Adrenal gland (tissue), 12 donors: Measurements from ENCODE around the gene CHD1L. TPM values are rescaled to one million over a fixed set of nuclear protein-coding genes. Genes with fewer than 3 reads are reported as not detected.

Experiments
- DNase-seq, 7 donors: peaks; one replicate each; pipeline ENCODE4 v3.0.0-alpha.2; 2019 to 2020
- H3K27ac ChIP-seq, 5 donors: fragments of 200-600 bp; sonication (generic) in 4 of 5; 1 replicate in 3 of 5; 2 replicates in 2 of 5; pipeline versions ENCODE4 v1.5.1 to v1.8.0; 2016 to 2020; ENCODE audit warnings: mild to moderate bottlenecking in 1 of 5
- H3K27me3 ChIP-seq: fragments of 200-600 bp; 2 replicates; pipeline ENCODE4 v1.8.0; 2021
- H3K36me3 ChIP-seq, 2 donors: fragments of 200-600 bp; replicated peaks in 1 of 2; 1 replicate in 1 of 2; 2 replicates in 1 of 2; pipeline versions ENCODE4 v1.5.1 to v1.8.0; 2018 to 2022
- H3K4me1 ChIP-seq, 2 donors: fragments of 200-600 bp; replicated peaks in 1 of 2; 1 replicate in 1 of 2; 2 replicates in 1 of 2; pipeline versions ENCODE4 v1.5.1 to v1.8.0; 2018 to 2021
- H3K4me3 ChIP-seq, 4 donors: fragments of 200-600 bp; sonication (generic) in 3 of 4; one replicate each; pipeline ENCODE4 v1.5.1; 2016 to 2018
- H3K9me3 ChIP-seq, 3 donors: fragments of 200-600 bp; sonication (generic) in 1 of 3; replicated peaks in 1 of 3; 1 replicate in 2 of 3; 2 replicates in 1 of 3; pipeline versions ENCODE4 v1.5.1 to v1.8.0; 2016 to 2021
- POLR2A ChIP-seq, 2 donors: fragments of 450-650 bp; IDR thresholded peaks; one replicate each; pipeline ENCODE4 v1.6.1; 2017; ENCODE audit warnings: antibody characterized with exemption in 2 of 2, mild to moderate bottlenecking in 2 of 2, moderate library complexity in 1 of 2
- WGBS, 4 donors: extraction: QIAGEN DNeasy Blood & Tissue Kit in 2 of 4; methylation state at CpG; one replicate each; pipeline versions ENCODE4 v1.1.5 to v1.1.7; 2013 to 2017; 5-methylcytosine and 5-hydroxymethylcytosine counted together
- intact Hi-C, 2 donors: fragments of 100-400 bp; cut with DNase I; formaldehyde crosslinking; loops; one replicate each; pipeline versions ENCODE4 v1.14.1 to v1.15.0; 2022 to 2023
- polyA plus RNA-seq, 3 donors: library from polyadenylated mRNA; stranded (reverse); fragments of 200-250 nt in 2 of 3; fragments of 350-450 nt in 1 of 3; fragmentation: Illumina TruSeq in 1 of 3; extraction: RNeasy Lipid Tissue Mini Kit (QIAGEN cat#74804) in 1 of 3; gene quantifications; one replicate each; pipeline ENCODE4 v1.2.3, GENCODE V29; 2013 to 2014
- total RNA-seq, 9 donors: library from RNA; depleted of rRNA in 4 of 9; stranded (reverse); fragments of >200 nt in 4 of 9; fragments of 120-200 nt in 1 of 9; fragmentation: NEBNext Ultra II Directional in 1 of 9; extraction: Animal tissue kit (Norgen Biotek cat#: 25700) in 1 of 9; gene quantifications; one replicate each; pipeline versions ENCODE4 v1.1.0 to v1.2.4, GENCODE V29; 2013 to 2023
- TF ChIP-seq, protein P1 (sequence below), 6 experiments: fragments of 450-650 bp in 4 of 6; fragments of 200-600 bp in 2 of 6; sonication (generic) in 1 of 6; IDR thresholded peaks; 1 replicate in 5 of 6; 2 replicates in 1 of 6; pipeline versions ENCODE4 v1.5.1 to v1.8.0; 2016 to 2021; ENCODE audit warnings: antibody characterized with exemption in 6 of 6, mild to moderate bottlenecking in 2 of 6, moderate library complexity in 1 of 6
- donor health status: healthy with polysubstance abuse.
- donor health status: Bipolar disorder and iron deficiency.
- donor health status: DM: yes; HTN: yes; CAD: no.
- donor health status: DM: no; HTN: no; CAD: no.
- donor health status: DM: no; HTN: no; CAD: no.
- donor health status: DM: yes; HTN: yes; CAD: no.

The CHD1L gene
- total and polyA plus RNA-seq, 12 donors: 11.8 to 28.9 (median 22.6) TPM

DNA sequence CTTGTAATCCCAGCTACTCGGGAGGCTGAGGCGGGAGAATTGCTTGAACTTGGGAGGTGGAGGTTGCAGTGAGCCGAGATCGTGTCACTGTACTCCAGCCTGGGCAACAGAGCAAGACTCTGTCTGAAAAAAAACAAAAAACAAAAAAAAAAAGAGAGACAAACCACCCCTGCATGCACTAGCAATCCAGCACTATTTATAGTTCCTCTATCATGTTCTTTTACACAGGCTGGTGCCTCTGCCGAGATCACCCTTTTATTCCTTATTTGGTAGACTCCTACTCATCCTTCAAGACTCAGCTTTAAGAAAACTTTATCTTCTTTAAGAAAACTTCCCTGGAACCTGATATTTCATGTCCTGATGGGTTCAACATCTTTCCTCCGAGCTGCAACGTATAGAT, 28.2 kb upstream of the CHD1L start:
- Histone ChIP-seq H3K27ac (no peak overlapping the region), H3K4me3 (no peak overlapping the region), H3K27me3 (no peaks in the 10 kb centered on the region), H3K9me3 (no peaks in the 10 kb centered on the region), H3K36me3 (no peaks in the 10 kb centered on the region), H3K4me1 (no peaks in the 10 kb centered on the region)
- intact Hi-C loops: no loop called here
- DNase-seq: no peak
- TF ChIP-seq POLR2A (IDR thresholded peaks at IDR 0.05): no peak
- TF ChIP-seq, protein P1, sequence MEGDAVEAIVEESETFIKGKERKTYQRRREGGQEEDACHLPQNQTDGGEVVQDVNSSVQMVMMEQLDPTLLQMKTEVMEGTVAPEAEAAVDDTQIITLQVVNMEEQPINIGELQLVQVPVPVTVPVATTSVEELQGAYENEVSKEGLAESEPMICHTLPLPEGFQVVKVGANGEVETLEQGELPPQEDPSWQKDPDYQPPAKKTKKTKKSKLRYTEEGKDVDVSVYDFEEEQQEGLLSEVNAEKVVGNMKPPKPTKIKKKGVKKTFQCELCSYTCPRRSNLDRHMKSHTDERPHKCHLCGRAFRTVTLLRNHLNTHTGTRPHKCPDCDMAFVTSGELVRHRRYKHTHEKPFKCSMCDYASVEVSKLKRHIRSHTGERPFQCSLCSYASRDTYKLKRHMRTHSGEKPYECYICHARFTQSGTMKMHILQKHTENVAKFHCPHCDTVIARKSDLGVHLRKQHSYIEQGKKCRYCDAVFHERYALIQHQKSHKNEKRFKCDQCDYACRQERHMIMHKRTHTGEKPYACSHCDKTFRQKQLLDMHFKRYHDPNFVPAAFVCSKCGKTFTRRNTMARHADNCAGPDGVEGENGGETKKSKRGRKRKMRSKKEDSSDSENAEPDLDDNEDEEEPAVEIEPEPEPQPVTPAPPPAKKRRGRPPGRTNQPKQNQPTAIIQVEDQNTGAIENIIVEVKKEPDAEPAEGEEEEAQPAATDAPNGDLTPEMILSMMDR (IDR thresholded peaks at IDR 0.05): no peak
- WGBS, 4 donors: 83 to 90% (median 88%) methylated on average over 7 of the region's 7 CpGs

DNA sequence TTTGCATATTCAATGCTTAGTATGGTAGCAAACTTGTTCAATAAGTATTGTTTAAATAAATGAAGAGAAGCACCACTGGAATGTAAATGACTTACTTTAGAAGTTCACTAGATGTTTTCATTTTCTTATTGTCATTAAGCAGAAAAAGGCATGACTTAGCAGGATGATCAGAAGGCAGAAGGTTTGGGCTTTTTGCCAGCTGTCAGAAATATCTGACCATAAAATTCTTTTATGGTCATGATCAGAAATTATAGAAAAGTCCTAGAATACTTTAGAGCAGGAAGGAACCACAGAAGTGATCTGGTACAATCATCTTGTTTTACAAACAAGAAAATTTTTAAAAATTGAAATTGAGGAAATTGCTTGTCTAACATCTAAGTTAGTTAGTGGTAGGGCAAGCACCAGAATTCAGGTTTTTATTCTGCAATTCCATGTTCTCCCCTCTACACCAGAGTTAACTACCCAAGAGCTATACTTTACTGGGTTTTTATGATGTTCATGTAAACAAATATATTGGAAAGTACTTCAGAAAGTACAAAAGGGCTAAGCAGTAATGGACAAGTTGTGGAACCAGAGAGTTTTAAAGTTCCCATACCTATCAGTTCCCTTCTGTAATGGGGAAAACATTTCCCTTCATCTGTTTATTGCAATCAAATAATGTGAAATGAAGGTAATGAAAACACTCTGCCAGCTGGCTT, 27.5 kb upstream of the CHD1L start:
- Histone ChIP-seq H3K36me3 (no peaks in the 10 kb centered on the region), H3K27me3 (no peaks in the 10 kb centered on the region), H3K4me3 (no peak overlapping the region), H3K27ac (no peak overlapping the region), H3K9me3 (no peaks in the 10 kb centered on the region), H3K4me1 (no peaks in the 10 kb centered on the region)
- DNase-seq: no peak
- TF ChIP-seq POLR2A (IDR thresholded peaks at IDR 0.05): no peak
- TF ChIP-seq, protein P1 (IDR thresholded peaks at IDR 0.05): no peak
- intact Hi-C loops: no loop called here

DNA sequence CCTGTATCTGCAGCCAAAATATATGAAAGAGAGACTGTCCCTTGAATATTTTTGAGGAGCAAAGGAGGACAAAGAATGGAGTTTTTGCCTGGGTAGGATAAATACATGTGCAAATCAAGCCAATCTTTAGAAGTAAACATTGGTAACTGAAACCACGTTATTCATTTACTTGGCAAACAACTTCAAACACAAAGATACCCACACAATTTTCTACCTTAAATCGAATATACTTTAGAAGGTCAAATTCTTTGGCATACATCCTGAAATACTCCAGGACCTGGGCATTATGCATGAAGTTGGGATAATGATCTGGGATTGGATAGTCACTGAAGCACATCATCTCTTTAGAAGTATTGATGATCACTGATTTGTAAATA, 27.0 kb upstream of the CHD1L start:
- TF ChIP-seq, protein P1 (IDR thresholded peaks at IDR 0.05): no peak
- no peak for TF ChIP-seq POLR2A (IDR thresholded peaks at IDR 0.05)
- no peaks in the 10 kb centered on the region for H3K27me3 ChIP-seq
- no peak overlapping the region for H3K27ac ChIP-seq
- no peak overlapping the region for H3K4me3 ChIP-seq
- intact Hi-C loops: no loop called here
- H3K4me1 ChIP-seq: no peaks in the 10 kb centered on the region
- no peaks in the 10 kb centered on the region for H3K9me3 ChIP-seq
- WGBS, 4 donors: 26 to 43% (median 36%) methylated on average over 2 of the region's 2 CpGs
- DNase-seq: no peak
- H3K36me3 ChIP-seq: no peaks in the 10 kb centered on the region

DNA sequence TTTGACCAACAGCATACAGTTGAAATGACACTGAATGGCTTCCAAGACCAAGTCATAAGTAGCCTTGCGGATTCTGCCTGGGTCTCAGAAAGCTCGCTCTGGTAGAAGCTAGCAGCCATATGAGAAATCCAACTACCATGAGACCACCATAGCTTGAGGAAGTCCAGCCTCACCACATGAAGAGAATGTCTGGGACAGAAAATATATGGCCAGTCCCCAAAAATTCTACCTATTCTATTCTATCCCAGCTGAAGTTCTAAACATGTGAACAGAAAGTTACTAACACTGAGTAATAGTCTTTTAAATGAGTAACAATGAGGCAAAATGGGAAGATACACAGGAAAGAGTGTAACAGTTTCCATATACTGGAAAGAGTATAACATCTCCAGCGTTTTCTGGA, 26.4 kb upstream of the CHD1L start:
- TF ChIP-seq, protein P1 (IDR thresholded peaks at IDR 0.05): no peak
- TF ChIP-seq POLR2A (IDR thresholded peaks at IDR 0.05): no peak
- H3K4me3 ChIP-seq: no peak overlapping the region
- intact Hi-C loops: no loop called here
- no peaks in the 10 kb centered on the region for H3K4me1 ChIP-seq
- DNase-seq: no peak
- 75 to 95% (median 88%) methylated on average over 3 of the region's 3 CpGs for WGBS, 4 donors
- no peaks in the 10 kb centered on the region for H3K9me3 ChIP-seq
- no peak overlapping the region for H3K27ac ChIP-seq
- no peaks in the 10 kb centered on the region for H3K36me3 ChIP-seq
- no peaks in the 10 kb centered on the region for H3K27me3 ChIP-seq
